ENCODE data around the gene BICRA.

DNA sequence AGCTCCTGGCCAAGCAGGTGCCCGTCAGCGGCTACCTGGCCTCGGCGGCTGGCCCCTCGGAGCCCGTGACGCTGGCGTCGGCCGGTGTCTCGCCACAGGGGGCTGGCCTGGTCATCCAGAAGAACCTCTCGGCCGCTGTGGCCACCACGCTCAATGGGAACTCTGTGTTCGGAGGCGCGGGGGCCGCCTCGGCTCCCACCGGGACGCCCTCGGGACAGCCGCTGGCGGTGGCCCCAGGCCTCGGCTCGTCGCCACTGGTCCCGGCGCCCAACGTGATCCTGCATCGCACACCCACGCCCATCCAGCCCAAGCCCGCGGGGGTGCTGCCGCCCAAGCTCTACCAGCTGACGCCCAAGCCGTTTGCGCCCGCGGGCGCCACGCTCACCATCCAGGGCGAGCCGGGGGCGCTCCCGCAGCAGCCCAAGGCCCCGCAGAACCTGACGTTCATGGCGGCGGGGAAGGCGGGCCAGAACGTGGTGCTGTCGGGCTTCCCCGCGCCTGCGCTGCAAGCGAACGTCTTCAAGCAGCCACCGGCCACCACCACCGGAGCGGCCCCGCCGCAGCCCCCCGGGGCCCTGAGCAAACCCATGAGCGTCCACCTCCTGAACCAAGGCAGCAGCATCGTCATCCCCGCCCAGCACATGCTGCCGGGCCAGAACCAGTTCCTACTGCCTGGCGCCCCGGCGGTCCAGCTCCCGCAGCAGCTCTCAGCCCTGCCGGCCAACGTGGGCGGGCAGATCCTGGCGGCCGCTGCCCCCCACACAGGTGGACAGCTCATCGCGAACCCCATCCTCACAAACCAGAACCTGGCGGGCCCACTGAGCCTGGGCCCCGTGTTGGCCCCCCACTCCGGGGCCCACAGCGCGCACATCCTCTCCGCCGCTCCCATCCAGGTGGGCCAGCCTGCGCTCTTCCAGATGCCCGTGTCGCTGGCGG is 71.3 kb downstream of the BICRA start:
- no peak for TF ChIP-seq POLR2AphosphoS5 (IDR thresholded peaks at IDR 0.05; ENCODE audit: borderline replicate concordance, low read depth, low read length)
- no peak for TF ChIP-seq EZH2 (IDR thresholded peaks at IDR 0.05)
- no peak for TF ChIP-seq FOXP2 (optimal IDR thresholded peaks at IDR 0.05; ENCODE audit: control extremely low read depth, extremely low read length, insufficient read depth)

Data from SK-N-MC (cell line).